ENCODE measurements around the gene HES5. TPM values are rescaled to one million over a fixed set of nuclear protein-coding genes. Genes with fewer than 3 reads are reported as not detected.

HES5 gene
- total and polyA plus RNA-seq, 10 donors = 0.36 to 0.54 (median 0.38) TPM; not detected in 5

- Histone ChIP-seq H3K9me3 (no peaks in the 10 kb centered on the region), H3K4me1 (peaks cover 37 to 79% (median 58%) of the 10 kb centered on the region in 6 donors), H3K4me3 (peak overlapping the region in 3 of 8 donors; percentile 71 to 95 (median 74)), H3K27me3 (replicated peaks in 1 of 7) (no peaks in the 10 kb centered on the region), H3K36me3 (peaks cover 0 to 60% (median 57%) of the 10 kb centered on the region in 6 donors), H3K27ac (peak overlapping the region in 3 of 8 donors; percentile 98 to 99 (median 98))
- DNase-seq = no peak
- TF ChIP-seq POLR2A (IDR thresholded peaks at IDR 0.05) = no peak
- no peak for TF ChIP-seq CTCF (IDR thresholded peaks at IDR 0.05 in 8 of 11, conservative IDR thresholded peaks at IDR 0.05 in 3 of 11)
- TF ChIP-seq POLR2AphosphoS5 (IDR thresholded peaks at IDR 0.05) = no peak
- 92 to 97% (median 94%) methylated on average over 12 of the region's 12 CpGs for WGBS, 5 donors
- intact Hi-C loops (cut with DNase I; ENCODE audit: low total_unique reads) = no loop called here
These were observed 28.4 kb upstream of the HES5 start for GRCh38 chr1:2558420-2558819.

- WGBS, 5 donors = 66 to 86% (median 83%) methylated on average over 14 to 30 of the region's 30 CpGs
- H3K27me3 ChIP-seq (replicated peaks in 1 of 7) = no peaks in the 10 kb centered on the region
- TF ChIP-seq POLR2AphosphoS5 (IDR thresholded peaks at IDR 0.05) (no peak), CTCF (IDR thresholded peaks at IDR 0.05 in 8 of 11, conservative IDR thresholded peaks at IDR 0.05 in 3 of 11) (no peak), POLR2A (IDR thresholded peaks at IDR 0.05) (no peak)
- H3K36me3 ChIP-seq = peaks cover 0 to 53% (median 50%) of the 10 kb centered on the region in 6 donors
- no peak for DNase-seq
- intact Hi-C loops (cut with DNase I; ENCODE audit: low total_unique reads) = no loop called here
- H3K27ac ChIP-seq = peak overlapping the region; percentile 96 to 99 (median 98)
- peak overlapping the region; percentile 60 to 95 (median 74) for H3K4me3 ChIP-seq
- no peaks in the 10 kb centered on the region for H3K9me3 ChIP-seq
- peaks cover 37 to 79% (median 58%) of the 10 kb centered on the region in 6 donors for H3K4me1 ChIP-seq
These were observed 27.7 kb upstream of the HES5 start for GRCh38 chr1:2557482-2558400.

GRCh38 chr1:2556678-2557481 is 26.8 kb upstream of the HES5 start:
- Histone ChIP-seq H3K27me3 (replicated peaks in 1 of 7) (no peaks in the 10 kb centered on the region), H3K4me1 (peaks cover 37 to 81% (median 58%) of the 10 kb centered on the region in 6 donors), H3K27ac (peak overlapping the region; percentile 96 to 99 (median 98)), H3K4me3 (peak overlapping the region; percentile 60 to 95 (median 74)), H3K9me3 (no peaks in the 10 kb centered on the region), H3K36me3 (peaks cover 0 to 44% (median 41%) of the 10 kb centered on the region in 6 donors)
- WGBS, 5 donors = 1 to 9% (median 4%) methylated on average over 17 to 24 of the region's 24 CpGs
- intact Hi-C loops (cut with DNase I; ENCODE audit: low total_unique reads) = no loop called here
- peak; percentile 93 for DNase-seq
- TF ChIP-seq POLR2AphosphoS5 (IDR thresholded peaks at IDR 0.05) = peak; percentile 25 to 77 (median 65)
- TF ChIP-seq POLR2A (IDR thresholded peaks at IDR 0.05) = no peak
- TF ChIP-seq CTCF (IDR thresholded peaks at IDR 0.05 in 8 of 11, conservative IDR thresholded peaks at IDR 0.05 in 3 of 11) = peak in 1 of 11 experiments; percentile 11

All from spleen (tissue), 11 donors.